NCI-H345 treated with DMSO at 0.1 percent for 48 hours (cell line): ENCODE data around the gene MCU.
"Not testable (repeated sequence)": the region's sequence is repeated elsewhere in the genome, so short reads cannot be mapped to it uniquely, and the experiment has no call there.

Source experiments
- DNase-seq: peaks from one replicate; lab custom pipeline; 2025; ENCODE audit not compliant: unreplicated experiment; lab: John Stamatoyannopoulos, UW

MCU gene

DNA sequence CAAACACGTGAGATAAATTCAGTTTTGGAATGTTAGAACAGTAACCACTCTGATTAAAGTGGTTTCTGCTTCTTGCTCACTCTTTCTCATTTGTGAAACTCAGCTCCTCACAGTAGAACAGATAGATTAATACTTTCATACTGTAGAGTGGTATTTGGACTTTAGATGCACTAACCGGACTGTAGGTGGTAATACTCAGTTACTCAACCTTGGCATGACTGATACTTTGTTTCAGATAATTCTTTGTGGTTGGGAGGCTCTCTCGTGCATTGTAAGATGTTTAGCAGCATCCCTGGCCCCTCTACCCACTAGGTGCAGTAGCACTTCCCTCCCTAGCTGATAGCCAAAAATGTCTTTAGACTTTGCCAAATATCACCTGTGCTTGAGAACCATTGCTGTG, 37.6 kb downstream of the MCU start:
- DNase-seq = no peak

GRCh38 chr10:72730479-72730878, 38.5 kb downstream of the MCU start:
- DNase-seq = no peak

DNA sequence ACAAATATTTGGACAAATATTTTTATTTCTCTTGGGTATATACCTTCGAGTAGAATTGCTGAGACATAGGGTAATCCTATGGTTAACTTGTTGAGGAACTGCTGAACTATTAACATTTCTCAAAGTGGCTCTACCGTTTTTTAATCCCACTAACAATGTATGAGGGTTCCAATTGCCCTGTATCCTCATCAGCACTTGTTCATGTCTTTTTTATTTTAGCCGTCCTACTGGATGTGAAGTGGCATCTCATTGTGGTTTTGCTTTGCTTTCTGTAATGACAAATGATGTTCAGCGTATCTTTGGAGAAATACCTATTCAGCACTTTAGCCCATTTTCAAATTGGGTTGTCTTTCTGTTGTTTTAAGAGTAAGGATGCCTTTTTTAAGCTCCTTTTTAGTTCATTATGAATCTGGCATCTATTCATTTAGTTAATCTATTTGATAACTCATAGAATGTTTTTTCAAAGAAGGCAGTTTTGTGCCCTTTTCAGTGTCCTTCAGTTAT, 40.0 kb downstream of the MCU start:
- DNase-seq = no peak

GRCh38 chr10:72732521-72732920, 40.6 kb downstream of the MCU start:
- DNase-seq = no peak

- no peak for DNase-seq
These were observed 42.0 kb downstream of the MCU start for GRCh38 chr10:72733989-72734388.

DNA sequence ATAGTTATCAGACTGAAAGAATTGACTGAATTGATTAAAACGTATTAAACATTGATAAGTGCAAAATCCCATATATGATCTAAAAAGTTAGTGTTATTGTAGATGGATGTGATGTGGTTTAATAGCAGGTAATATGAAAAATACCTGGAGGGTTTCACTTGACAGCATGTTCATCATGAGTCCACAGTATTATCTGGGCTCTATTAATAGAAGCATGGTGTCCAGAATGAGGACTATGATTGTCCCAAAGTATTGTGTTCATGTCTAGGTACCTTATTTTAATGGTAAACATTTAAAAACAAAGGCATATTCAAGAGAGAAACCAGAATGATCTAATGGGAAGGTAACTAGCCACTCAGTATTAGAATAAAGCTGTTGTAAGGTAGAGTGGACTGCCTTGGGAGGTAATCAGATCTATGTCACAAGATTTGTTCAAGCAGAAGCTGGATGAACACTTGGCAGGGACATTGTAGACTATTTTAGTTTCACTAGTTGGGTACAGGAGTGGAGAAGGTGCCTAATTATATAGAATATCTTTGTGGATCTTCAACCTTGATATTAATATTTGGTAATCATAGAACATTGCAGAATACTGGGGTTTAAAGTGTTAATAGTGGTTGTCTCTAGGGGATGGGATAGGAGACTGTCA, 43.5 kb downstream of the MCU start:
- no peak for DNase-seq

DNA sequence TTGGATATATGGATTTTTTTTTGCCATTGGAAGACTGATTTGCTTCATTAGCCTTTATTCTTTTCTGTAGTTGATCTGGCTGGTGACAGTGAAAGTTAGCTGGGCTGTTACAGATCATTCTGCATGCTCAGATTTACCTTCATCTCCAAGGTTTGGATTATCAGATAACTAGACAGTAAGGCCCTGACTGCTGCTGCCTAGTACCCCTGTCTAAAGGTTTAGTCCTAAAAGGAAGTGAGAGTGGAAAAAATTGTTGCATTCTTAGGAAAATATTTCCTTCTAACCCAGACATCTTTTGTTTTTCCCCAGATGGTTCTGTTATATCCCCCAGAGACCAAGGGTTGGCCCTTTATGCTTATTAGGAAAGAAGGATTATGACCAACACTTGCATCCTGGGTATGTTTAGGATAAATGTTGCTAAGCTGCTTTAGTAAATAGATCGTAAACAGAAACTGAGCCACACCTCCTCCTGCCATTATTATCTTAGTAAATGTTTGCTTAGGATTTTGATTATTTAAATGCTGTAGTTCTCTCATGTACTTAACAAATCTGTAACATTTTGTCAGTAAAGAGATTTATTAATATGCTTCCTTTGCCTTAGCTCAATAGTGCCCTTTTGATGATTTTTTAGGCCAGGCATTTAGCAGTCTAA, 44.4 kb downstream of the MCU start:
- DNase-seq = no peak

GRCh38 chr10:72736828-72737220, 44.9 kb downstream of the MCU start:
- DNase-seq = no peak

DNA sequence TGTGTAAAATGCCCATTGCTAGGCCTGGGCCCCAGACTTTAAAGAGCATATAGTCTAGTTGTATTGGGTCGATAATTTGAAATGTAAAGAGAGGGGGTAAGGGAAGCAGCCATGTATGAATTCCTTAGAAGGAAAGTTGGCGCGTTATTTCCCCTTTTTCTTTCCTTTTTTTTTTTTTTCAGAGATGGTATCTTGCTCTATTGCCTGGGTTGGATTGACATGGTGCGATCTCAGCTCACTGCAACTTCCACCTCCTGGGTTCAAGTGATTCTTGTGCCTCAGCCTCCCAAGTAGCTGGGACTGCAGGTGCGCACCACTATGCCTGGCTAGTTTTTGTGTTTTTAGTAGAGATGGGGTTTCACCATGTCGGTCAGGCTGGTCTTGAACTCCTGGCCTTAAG, 45.4 kb downstream of the MCU start:
- not testable (repeated sequence) for DNase-seq

DNA sequence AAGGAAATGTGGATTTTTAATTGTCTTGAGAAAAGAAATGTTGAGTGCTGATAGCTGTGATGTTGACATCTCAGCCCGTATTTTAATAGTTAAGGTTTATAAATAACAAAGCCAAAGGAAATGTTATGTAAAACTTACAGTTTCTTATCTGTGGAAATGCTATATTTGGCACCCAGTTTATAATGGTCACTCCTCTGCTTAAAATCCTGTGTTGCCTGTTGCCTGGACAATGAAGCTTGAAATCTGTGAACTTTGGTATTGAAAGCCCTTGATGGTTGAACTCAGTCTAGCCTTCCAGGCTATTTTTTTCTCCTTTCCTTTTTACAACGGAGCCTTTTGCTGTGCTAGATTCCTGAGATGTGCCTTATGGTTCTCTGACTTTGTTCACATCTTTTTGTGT, 46.5 kb downstream of the MCU start:
- DNase-seq = no peak

DNA sequence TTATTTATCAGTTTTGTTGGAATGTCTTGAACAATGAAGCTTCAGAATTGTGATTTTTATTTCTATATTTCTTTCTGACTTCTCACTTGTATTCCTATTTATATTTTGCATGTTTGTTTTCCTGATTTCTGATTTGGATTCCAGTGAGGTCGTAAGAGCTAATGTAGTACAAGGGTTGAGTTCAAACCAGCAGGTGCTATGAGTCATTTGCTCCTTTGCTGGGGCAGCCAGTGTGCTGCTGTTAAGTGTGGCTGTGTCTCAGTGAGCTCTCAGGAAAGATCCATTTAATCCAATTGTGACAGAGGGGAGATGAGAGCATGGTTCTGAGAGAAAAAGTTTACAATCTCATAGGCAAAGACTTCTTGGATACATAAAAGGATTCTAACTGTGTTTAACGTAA, 48.6 kb downstream of the MCU start:
- DNase-seq = no peak

GRCh38 chr10:72742092-72742491, 50.1 kb downstream of the MCU start:
- no peak for DNase-seq

DNA sequence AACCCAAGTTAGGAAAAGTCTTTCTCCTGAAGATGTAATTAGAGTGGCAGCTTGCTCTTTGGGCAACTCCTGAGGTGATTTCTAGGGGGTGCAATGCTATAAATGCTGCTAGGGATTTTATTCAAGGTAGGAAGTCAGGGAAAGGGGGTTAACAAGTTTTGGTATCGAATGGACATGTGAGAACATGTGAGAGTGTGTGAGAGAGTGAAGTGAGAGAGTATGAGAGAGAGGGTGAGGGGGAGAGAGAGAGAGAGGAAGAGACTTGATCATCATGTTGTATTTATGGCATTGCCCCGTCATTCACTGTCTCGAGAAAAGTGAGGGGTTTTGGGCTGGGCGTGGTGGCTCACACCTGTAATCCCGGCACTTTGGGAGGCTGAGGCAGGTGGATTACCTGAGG, 50.9 kb downstream of the MCU start:
- no peak for DNase-seq

DNA sequence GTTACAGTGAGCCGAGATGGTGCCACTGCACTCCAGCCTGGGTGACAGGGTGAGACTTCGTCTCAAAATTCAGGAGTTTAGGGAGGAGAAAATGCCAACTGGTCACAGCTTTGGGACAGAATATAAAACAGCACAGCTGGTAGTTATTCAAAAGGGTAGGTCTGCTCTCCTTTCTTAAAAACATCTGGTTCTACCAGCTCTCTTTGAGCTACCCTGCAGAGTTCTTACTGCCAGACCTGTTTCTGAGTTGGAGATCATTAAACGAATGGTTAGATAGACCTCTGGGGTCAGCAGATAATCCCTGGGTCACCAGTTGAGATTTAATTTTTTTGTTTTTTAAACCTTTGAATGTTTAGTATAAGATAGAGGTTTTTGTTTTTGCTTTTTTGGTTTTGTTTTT, 52.6 kb downstream of the MCU start:
- DNase-seq = no peak

DNA sequence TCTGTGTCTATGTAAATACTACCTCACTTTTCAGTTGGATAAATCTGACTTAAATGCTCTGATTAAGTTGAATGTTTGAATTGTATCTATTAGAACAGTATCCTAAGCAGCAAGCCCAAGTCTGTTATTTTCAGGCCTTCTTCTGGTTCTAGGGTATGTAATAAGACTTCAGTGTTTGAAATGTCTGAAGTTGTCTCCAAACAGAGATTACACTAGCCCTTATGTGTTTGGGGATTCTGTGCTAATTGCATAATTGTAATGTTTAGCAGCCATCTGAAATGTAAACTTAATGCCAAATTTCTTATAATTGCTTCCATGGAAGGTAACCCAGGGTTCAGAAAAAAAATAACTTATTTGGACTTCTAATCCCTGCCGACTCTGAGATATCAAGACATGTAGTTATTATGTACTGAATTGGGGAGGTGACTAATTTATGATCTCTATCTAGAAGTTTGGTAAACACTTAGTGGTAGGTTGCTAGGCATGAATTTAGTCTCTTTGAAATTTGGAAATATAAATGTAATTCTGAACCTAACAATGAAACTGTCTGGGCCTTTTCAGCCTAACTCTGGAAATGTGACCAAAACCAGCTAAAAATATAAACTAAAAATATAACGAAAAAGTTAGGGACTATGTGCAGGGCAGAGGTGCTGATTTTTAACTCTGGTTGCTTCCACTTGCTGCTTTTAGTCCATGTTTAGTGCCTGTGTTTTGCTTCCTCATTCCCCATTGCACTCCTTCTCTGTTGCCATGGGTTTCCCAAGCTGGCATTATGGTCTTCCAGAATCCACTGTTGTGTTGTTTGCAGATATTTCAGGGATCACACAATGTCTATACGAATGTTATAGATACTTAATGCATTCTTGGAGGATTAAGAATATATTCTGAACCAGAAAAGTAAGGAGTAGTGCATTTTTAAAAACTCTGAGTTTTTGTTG, 54.8 kb downstream of the MCU start:
- no peak for DNase-seq

GRCh38 chr10:72747521-72747920, 55.6 kb downstream of the MCU start:
- DNase-seq = no peak

DNA sequence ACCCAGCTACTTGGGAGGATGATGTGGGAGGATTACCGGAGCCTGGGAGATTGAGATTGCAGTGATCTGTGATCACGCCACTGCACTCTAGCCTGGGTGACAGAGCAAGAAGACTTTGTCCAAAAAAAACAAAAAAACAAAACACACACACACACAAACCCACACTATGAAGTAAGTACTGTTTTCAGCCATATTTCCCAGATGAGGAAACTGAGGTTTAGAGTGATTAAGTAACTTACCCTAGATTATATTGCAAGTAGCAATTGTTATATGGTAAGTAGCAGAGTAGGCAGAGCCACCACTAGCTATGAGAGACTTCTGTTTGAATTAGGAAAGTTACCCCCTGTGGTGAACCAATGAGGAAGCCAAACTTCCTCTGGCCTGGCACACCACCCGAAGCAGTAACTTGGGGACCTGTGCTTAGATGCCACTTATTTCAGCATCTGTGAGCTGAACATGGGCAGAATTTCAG, 61.9 kb downstream of the MCU start:
- no peak for DNase-seq

GRCh38 chr10:72754275-72755032, 62.5 kb downstream of the MCU start:
- DNase-seq = no peak

GRCh38 chr10:72756674-72757385, 64.9 kb downstream of the MCU start:
- DNase-seq = no peak

GRCh38 chr10:72757732-72758131, 65.8 kb downstream of the MCU start:
- DNase-seq = no peak
